ENCODE measurements around the gene CD63. TPM values are rescaled to one million over a fixed set of nuclear protein-coding genes. Genes with fewer than 3 reads are reported as not detected.
A peak's percentile ranks its signal among the peaks of the same experiment; 100 is the strongest.

The CD63 gene
- total and polyA plus RNA-seq, 8 donors, result 71.2 to 1,329 (median 464) TPM

DNA sequence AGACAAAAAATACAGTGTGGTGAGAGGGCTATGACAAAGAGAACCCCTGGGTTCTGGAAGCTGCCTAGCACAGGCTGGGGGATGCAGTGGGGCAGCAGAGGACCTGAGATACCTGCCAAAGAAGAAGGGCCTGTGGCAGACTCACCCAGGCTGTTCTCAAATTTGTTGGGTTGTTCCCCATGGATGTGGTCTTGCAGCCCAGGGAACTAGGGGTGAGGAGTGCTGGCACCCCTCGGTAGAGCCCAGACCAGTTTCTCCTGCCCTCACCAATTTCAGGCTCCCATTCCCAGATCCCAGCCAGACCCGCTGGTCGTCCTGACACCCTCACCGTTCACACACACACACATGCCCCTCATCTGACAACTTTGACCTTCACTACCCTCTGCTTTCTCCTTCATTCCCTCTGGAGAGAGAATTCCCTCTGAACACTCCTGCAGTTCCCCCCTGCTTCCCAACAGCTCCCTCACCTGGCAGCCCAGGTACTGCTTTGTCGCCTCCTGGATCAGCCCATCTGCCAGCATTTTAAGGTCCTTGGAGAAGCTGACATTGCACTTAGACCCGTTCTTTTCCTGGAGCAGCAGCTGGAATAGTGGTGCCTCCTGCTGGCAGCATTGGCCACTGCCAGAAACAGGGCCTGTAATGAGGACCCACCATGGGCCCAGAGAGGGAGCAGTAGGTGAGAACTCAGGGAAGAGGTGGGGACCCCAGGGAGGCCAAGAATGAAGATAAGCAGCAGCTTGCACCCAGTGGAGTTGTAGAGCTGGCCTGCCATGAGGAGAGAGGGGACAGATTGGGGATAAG is 8.2 kb upstream of the CD63 start:
- H3K4me1 ChIP-seq, result peaks cover 11 to 25% (median 21%) of the 10 kb centered on the region in 4 donors
- DNase-seq, result peak; percentile 85 to 91
- 19 to 32% (median 26%) methylated on average over 6 of the region's 6 CpGs for WGBS, 5 donors
- no peaks in the 10 kb centered on the region for H3K9me3 ChIP-seq
- peaks cover 0 to 5% (median 0%) of the 10 kb centered on the region in 3 donors for H3K27me3 ChIP-seq
- intact Hi-C loops (cut with DNase I; ENCODE audit: low total_unique reads), result no loop called here
- no peaks in the 10 kb centered on the region for H3K36me3 ChIP-seq
- H3K27ac ChIP-seq, result peak overlapping the region in 3 of 5 donors; percentile 82 to 88 (median 83)
- peak in 1 of 3 donors; percentile 75 for TF ChIP-seq POLR2AphosphoS5 (IDR thresholded peaks at IDR 0.05)
- peak in 5 of 7 experiments; percentile 78 to 97 (median 86) for TF ChIP-seq CTCF (IDR thresholded peaks at IDR 0.05)
- TF ChIP-seq EP300 (IDR thresholded peaks at IDR 0.05), result no peak
- no peak overlapping the region for H3K4me3 ChIP-seq

DNA sequence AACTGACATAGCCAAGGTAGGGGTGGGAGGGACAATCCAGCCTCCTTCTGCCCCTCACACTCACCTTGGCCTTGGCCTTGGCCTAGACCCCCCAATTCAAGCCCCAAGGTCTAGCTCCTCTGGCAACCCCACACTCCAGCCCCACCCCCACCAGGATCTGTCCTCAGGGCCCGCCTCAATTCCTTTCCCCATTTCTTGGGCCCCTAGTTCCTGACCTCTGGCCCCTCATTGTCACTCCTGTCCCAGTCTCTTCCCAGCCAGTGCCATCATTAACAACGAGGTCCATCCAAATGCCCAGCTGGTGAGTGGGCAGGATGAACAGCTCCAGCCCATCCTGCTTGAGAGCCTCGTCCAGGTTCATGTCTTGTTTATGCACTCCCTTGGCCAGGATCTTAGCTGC is 7.3 kb upstream of the CD63 start:
- no peaks in the 10 kb centered on the region for H3K27me3 ChIP-seq
- peaks cover 11 to 26% (median 23%) of the 10 kb centered on the region in 4 donors for H3K4me1 ChIP-seq
- no peak overlapping the region for H3K27ac ChIP-seq
- no peaks in the 10 kb centered on the region for H3K36me3 ChIP-seq
- no peak overlapping the region for H3K4me3 ChIP-seq
- H3K9me3 ChIP-seq, result no peaks in the 10 kb centered on the region
- DNase-seq, result no peak
- TF ChIP-seq EP300 (IDR thresholded peaks at IDR 0.05) (no peak), POLR2AphosphoS5 (IDR thresholded peaks at IDR 0.05) (no peak), POLR2A (IDR thresholded peaks at IDR 0.05) (no peak), CTCF (IDR thresholded peaks at IDR 0.05) (no peak)
- intact Hi-C loops (cut with DNase I; ENCODE audit: low total_unique reads), result no loop called here
- WGBS, 5 donors, result 49 to 64% (median 52%) methylated on average over 3 of the region's 3 CpGs

DNA sequence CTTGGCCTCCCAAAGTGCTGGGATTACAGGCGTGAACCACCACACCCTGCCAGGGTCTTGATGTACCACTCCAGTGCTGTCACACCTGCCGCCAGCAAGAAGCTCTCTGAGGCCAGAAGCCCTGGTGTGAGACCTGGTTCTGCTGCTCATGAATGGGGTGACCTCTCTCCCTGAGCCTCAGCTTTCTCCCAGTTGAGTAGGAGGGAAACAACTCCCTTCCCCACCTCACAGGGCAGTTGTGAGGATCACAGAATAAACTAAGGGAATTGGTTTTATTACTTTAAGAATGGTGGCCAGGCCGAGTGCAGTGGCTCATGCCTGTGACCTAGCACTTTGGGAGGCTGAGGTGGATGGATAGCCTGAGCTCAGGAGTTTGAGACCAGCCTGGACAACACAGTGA is 5.8 kb upstream of the CD63 start:
- intact Hi-C loops (cut with DNase I; ENCODE audit: low total_unique reads), result no loop called here

GRCh38 chr12:55733858-55734257 is 5.0 kb upstream of the CD63 start:
- TF ChIP-seq EP300 (IDR thresholded peaks at IDR 0.05) (no peak), POLR2AphosphoS5 (IDR thresholded peaks at IDR 0.05) (no peak), CTCF (IDR thresholded peaks at IDR 0.05) (no peak), POLR2A (IDR thresholded peaks at IDR 0.05) (no peak)
- WGBS, 5 donors, result 64 to 81% (median 71%) methylated on average over 2 of the region's 2 CpGs
- peaks cover 23 to 41% (median 36%) of the 10 kb centered on the region in 4 donors for H3K4me1 ChIP-seq
- H3K27ac ChIP-seq, result no peak overlapping the region
- H3K4me3 ChIP-seq, result no peak overlapping the region
- H3K36me3 ChIP-seq, result no peaks in the 10 kb centered on the region
- H3K27me3 ChIP-seq, result no peaks in the 10 kb centered on the region
- H3K9me3 ChIP-seq, result no peaks in the 10 kb centered on the region
- intact Hi-C loops (cut with DNase I; ENCODE audit: low total_unique reads), result no loop called here
- no peak for DNase-seq

More for the DNA sequence above, 5.8 kb upstream of the CD63 start:
- Histone ChIP-seq H3K36me3 (no peaks in the 10 kb centered on the region), H3K27me3 (no peaks in the 10 kb centered on the region), H3K4me3 (no peak overlapping the region), H3K9me3 (no peaks in the 10 kb centered on the region), H3K27ac (no peak overlapping the region), H3K4me1 (peaks cover 23 to 41% (median 37%) of the 10 kb centered on the region in 4 donors)
- no peak for DNase-seq
- 82 to 94% (median 91%) methylated on average over 3 of the region's 3 CpGs for WGBS, 5 donors
- no peak for TF ChIP-seq CTCF (IDR thresholded peaks at IDR 0.05)
- no peak for TF ChIP-seq EP300 (IDR thresholded peaks at IDR 0.05)
- no peak for TF ChIP-seq POLR2AphosphoS5 (IDR thresholded peaks at IDR 0.05)
- no peak for TF ChIP-seq POLR2A (IDR thresholded peaks at IDR 0.05)

All from stomach (tissue), 9 donors.